EL (cell line): ENCODE results near the gene CPM.

Experiments used
- DNase-seq: peaks from one replicate; pipeline ENCODE4 v3.0.0-alpha.2; 2016

The CPM gene

DNA sequence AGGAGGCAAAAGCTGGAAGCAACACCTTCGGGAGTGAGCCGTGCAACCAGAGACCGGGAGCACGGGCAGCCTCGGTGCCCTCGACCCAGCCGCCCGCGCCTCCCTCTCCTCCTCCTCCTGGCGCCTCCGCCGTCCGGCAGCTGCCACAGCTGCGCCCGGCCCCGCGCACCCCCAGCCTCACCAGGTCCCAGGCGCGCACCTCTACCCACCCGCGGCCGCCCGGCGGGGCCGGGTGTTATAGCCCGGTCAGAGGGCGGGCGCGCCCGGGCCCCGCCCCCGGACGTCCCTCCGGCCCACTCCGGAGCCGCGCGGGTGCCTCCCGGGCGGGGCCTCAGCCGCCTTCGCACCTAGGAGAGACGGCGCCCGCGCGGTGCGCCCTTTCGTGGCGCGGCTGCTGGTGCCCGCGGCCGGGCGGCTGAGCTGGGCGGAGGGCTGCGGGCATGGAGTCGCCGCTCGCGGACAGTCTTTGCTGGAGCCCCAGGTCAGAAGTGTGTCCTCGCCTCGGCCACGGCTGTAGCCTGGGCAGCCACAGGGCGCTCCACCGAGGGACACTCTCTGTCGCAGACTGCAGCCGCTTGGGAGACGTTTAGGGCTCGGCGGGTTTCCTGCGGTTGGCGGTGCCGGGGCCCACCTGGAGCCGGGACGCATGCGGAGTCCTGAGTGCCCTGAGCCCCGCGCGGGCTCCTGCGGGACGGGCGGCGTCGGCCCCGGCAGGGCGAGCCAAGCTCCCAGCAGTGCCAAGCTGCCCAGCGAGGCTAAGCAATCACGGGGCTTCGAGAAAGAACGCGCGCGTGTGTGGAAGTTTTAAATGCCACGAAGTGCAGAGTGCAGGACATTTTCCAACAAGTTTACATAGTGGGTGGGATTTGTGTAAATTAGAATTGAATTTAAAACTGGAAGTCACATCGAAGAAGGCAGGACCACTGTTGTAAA lies at the start of gene CPM:
Gene CPM (minus strand): TSS at position 211 of the 933 bp plus-strand sequence. CDS start 334 bp downstream, outside the sequence.
- DNase-seq, result peak; percentile 66

DNA sequence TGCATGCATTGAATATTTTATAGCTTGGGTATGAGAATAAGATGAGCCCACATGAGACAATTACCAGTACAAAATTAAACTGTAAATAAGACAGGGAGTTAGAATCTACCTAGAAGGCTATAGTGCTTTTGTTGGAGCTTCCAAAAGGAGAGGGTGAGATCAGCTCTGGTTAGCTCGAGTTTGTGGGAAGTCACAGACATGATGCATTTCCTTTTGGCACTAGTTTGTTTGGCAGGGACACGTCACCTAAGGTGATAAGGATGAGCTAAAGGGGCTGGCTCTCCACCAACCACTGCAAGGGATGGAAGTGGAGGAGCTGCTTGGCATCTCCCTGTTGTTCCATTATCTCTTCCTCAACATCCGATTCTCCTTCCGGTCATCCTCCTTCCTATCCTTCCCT lies 48.5 kb upstream of the CPM start:
- DNase-seq, result peak; percentile 59

DNA sequence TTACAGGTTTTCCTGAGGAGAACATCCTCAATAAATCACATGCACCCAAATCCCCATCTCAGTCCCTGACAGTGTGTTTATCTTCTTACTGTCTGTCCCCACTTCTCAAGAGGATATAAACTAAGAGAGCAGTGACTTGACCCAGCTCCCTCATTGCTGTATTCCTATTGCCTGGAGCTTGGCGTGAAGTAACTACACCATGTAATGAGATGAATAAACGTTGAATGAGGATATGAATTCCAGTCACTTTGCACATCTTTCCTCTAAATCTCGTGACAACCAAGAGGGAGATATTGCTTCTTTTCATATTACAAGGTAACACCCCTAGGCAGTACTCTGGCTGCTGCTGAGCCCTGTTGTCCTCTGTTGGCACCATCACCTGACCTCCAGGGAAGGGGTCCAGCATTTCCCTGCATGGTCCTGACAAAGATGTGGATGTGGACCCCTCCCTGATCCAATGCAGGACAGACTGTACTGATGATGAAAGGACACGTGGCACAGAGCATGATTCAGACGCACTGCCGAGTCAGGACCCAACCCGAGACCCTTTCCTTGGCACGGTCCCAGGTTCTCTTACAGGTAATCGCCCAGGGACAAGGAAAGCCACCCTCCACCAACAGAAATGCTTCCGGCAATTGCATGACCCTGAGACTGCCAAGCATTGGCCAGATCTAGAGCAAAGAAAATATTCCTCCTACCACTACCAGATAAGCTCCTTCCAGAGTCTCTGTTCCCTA lies 47.7 kb upstream of the CPM start:
- DNase-seq, result no peak

DNA sequence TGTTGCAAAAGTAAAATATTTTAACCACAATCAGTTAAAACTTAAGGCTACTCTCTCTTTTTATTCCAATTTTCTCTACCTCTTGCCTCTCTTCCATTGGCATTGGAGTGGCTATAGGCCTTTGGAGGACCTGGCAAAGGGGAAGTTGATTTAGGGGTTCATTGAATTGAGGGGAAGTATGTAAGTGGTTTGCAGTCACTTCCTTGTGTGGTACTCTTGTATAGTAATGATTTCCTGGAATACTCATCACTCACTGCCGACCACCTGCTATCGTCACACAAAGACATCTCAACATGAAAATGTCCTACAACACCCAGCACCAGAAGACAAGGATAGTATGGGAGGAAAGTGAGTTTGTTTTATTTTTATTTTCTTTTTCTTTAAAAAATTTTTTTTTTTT lies 45.7 kb upstream of the CPM start:
- DNase-seq, result no peak

DNA sequence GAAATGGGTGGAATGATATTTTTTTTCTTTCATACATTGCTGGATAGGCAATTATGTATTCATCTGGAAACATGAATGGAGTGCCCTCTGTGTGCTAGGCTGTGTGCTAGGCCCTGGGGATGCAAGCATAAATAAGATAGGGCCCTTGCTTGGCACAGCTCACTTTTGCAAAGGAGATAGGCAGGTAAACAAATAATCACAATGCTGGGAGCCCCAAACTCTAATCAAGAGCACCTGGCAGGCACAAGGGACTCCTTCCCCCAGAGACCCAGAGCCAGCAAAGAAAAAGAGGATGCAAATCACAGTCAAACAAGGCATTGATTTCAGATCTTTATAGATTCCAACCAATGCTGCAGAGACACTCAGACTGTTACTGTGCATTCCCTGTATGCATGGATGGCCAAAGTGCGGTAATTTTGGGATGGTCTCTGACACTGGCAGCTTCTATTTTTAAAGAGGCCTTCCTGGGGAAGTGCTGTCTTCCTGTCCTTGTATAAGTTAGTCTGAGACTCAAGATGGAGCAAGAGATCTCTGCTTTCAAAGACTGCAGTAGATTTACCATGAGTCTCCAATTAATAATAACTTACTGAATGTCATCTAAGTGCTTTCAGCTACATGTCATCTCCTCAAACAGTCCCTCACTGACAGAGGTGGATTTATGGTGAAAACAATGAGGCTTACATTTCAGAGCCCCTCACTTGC lies 45.1 kb upstream of the CPM start:
- no peak for DNase-seq

DNA sequence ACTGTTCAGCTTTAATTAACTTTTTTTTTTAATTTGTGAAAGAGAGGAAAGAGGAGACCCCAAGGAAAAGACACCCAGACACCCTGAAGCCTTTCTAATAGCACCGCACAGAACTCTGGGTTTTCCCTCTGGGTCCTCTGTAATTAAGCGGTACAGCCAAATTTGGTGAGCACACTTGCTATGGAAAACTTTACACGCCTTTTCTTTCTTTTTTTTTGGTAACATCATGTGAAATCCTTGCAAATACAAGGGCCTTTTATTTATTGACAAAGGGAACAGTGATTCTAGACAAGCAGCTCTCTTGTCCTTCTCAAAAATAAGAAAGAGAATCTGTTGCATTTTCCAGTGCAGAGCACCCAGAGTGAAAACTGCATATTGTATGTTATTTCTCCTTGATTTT lies 44.4 kb upstream of the CPM start:
- no peak for DNase-seq

DNA sequence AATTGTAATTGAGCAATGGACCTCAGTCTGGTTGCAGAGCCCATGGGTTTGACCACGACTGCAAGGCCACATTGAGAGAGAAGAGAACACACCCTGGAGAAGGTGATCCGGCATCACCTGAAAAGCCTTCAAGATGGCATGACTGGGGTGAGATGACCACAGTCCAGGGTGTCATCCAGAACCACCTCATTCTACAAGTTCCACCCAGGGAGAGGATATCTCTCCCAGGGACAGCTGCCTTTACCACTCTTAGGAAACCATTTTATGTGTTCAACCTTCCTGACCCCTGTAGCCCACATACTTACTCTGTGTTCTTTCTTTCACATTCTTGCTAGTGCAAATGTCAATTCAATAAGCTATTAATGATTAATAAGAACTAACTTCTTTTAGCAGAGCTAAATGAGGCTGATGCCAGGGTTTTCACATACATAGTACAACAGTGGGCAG lies 43.4 kb upstream of the CPM start:
- no peak for DNase-seq

DNA sequence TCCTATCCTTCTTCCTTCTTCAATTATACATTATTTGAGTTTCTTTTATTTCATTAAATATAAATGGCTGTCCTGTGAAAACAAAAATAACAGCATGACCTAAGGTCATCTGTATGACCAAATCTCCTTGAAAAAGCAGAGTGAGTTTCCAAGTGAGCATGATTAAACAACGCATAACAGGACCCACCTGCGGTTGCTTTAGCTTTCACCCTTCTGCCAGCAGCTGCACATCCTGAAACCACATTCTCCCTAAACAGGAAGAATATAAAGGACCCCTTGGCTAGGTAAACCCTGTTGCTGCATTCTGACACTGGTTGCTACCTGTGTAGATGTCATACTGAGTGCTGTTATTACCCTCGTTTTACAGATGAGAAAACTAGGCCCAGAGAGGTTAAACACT lies 42.8 kb upstream of the CPM start:
- DNase-seq, result no peak

DNA sequence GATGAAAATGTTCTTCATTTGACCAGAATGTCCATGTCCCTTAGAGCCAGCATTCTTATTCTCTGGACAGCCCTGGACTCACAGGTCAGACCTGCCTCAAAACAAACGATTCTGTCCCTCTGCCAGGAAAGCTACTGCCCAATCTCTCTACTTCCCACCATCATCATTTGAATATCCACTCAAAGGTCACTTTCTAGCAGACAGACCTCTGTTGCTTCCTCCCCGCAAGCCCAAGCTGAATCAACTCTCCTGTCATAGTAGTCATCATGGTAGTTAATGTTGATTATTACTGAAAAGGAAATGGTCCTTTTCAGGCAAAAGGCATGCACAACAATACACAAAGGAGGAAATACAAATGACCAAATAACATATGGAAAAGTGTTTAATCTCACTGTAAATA lies 39.6 kb upstream of the CPM start:
- DNase-seq, result no peak

DNA sequence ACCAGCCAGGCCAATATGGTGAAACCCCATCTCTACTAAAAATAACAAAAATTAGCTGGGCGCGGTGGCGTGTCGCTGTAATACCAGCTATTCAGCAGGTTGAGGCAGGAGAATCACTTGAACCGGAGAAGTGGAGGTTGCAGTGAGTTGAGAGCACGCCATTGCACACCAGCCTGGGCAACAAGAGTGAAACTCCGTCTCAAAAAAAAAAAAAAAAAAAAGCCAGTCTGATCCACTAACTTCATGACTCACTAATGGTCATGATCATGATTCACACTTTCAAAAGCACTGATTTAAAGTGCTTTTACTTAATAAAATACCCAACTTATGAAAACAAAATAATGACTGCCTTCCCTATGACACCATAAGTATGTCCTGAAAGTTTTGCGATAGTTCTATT lies 38.4 kb upstream of the CPM start:
- peak; percentile 71 for DNase-seq

DNA sequence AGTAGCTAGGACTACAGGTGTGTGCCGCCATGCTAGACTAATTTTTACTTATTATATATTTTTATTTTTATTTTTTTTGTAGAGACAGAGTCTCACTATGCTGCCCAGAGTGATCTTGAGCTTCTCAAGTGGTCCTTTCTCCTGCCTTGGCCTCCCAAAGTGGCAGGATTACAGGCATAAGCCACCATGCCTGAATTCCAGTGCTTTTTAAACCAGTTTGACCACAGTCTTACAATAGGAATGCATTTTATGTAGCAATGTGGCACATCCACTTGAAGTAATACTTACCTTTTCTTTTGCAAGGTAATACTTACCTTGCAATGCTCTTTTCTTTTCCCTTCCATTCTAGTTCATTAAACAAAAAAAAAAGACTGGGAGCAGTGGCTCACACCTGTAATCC lies 38.0 kb upstream of the CPM start:
- DNase-seq, result no peak

DNA sequence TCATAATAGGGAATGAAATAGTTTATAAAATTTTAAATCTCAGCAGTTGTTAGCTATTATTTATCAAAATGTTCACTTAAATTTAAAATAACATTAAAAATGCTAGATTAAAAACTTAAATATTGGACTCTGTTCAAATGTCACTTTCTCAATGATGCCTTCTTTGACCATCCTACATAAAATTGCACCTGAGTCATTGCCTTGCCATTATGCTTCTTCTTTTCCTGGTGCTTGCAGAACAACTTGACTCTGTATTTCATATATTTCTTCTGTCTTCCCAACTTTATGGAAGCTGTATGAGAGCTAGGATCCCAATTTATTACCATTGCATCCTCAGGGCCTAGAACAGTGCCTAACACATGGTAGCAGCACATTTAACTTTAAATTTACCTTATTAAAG lies 37.3 kb upstream of the CPM start:
- no peak for DNase-seq

DNA sequence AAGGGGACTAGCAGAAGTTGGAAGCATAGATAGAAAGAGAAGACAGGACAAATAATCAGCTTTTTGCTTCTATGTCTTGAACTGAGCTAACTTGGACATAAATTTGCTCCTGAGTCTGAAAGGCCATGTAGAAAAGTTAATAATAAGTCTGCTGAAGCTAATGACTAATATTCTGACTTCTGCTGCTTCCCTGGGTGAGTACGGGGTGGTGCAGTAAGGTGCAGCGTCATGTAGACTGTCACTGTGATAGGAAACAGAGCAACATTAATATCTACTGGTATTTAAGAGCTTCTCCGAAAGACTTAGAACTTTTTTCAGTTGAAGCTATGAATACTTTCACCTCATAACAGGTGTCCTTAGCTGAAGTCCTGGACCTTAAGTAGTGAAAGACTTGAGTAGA lies 34.1 kb upstream of the CPM start:
- no peak for DNase-seq

DNA sequence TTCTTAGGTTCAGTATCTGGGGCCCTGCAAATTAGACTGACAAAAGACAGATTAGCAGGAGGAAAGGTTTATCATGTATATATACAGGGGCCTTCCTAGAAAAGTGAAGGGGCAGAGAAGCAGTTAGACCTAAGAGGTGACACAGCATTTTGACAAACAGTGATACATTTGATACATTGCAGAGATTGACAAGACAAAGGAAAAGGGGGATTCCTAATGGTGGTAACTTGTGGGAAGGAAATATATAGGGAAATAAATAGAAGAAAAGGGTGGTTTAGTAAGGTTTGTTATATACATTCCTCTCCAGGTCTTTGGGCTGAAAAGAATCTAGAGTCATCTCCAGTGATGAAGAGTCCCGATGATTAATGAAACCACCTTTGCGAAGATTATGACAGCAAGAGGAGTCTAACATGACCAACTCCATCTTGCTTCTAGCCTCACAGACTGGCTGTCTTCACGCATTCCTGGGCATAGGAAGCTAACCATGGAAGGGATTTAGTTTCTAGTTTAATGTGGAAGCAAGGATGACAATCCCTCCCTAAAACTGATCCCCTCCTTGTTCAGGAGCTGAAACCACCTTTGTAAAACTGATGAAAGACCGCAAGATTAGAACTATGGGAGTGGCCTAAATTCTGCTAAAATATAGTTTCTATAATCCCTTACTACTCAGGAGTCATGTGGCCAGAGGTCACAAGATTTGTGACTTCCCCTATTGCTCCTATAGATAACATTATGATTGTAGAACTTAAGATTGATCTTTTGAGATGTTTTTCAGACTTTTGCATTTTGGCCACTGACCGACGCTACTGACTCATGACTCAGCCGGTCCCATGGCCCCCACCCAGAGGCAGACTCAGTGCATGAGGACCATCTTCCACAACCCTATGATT lies 31.1 kb upstream of the CPM start:
- no peak for DNase-seq

DNA sequence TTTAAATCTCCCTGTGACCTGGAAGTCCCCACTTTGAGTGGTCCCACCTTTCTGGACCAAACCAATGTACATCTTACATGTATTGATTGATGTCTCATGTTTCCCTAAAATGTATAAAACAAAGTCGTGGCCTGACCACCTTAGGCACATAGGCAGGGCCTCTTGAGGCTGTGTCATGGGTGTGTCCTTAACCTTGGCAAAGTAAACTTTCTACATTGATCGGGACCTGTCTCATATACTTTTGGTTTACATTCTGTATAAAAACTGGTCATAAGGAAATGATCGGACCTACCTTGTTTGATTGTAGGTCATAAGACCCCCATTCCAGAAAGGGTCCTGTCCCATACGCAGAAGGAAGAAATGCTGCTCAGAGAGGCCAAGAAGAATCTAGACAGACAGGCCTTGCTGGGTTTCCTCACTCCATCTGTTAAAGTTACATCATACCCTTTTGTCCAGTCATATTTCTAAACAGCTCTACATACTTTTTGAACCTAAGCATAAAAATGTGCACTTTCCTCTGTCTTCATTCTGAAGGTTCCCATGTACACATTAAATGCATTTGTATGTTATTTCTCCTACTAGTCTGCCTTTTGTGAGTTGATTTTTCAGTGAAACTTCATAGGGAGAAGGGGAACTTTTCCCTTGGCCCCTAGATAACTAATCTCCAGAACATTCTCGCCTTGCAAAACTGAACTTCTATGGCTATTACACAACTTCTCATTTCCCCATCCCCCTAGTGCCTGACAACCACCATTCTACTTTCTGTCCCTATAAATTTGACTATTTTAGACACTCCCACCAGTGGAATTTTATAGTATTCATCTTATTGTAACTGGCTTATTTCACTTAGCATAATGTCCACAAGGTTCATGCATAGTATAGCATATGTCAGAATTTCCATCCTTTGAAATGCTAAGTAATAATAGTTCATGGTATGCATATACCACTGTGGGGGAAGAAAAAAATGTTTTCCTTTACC lies 30.2 kb upstream of the CPM start:
- no peak for DNase-seq

DNA sequence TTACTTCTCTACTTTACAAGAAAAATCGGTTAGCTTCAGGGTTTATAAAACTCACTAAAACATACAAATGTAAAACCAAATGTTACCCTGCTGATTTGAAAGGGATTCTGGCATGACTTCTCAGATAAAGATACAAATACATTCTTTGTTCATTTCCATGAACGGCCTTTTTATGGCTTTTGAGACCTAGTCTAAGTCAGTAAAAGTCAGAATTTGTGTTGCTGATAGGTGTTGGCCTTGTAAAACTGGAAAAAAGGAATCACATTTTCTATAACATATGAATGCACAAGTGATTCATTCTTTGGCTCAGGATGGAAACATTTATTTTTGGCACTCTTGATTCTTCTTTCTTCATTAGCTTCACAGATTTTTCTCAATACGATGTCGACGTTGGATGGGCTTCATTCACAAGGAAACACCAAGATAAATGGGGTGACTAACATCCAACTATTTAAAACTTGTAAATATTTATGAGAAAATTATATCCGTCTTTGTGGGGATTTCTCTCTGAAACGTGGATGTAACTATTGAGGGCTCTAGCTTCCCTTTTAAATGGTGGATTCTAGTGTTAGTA lies 27.0 kb upstream of the CPM start:
- DNase-seq, result no peak

DNA sequence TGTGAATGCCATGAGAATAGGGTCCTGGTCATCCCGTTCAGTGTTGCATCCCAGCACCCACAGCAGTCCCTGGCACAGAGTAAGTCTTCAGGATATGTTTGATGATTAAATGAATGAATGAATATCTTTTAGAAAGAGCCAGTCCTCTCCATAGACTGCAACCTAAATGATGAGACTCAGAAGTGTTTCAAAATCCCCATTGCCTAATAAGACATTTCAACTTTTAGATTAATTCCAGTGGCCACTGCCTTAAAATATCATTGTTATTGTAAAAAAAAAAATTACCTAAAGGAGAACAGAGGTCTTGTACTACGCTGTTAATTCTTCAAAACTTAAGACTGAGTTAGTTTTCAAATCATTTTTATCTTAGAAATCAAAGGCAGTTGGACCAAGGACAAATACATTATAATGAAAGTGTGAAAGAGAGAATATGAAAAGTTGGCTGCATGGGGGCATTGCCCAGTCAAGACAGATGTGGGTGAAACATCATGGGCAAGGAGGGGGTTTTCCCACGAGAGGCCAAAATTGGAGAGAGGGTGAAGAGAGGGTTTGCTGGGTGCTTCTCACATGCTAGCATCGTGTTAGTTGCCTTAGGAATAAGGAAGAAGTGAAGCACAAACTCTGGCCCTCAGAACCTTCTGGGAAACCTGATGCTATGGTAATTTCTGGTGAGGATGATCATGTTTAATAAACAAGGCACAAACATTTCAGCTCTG lies 26.3 kb upstream of the CPM start:
- DNase-seq, result no peak

DNA sequence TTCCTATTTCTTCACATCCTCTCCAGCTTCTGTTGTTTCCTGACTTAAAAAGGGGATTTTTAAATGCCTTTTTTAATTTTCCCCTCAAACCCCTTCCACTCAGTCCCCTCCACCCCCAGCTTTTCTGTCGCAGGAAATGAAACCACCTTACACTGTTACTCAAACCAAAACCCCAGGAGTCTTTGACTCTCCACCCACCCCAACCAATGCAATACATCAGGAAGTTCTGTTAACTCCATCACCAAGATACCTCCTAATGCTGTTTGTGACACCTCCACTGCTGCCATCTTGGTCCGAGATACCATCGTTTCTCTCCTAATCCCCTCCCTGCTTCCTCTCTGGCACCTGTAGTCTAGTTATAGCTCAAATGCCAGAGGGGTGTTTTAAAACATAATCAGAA lies 25.4 kb upstream of the CPM start:
- no peak for DNase-seq

DNA sequence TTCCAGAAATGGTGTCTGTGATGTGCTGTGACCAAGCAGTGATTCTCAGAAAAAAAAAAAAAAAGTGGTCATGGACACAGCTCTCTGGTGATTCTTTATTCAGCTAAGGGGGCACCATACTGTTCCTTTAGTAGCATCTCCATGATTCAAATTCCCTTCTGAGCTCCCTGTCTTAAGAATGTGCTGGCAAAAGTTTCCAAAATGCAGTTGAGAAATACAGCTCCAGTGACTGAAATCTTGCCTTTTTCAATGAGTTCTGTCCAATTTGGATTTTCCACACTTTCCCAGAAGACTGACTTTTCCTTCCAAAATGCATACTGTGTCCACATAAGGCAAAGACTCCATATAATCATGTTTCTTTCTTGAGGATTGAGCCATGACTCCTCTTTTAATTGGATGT lies 24.3 kb upstream of the CPM start:
- DNase-seq, result no peak

DNA sequence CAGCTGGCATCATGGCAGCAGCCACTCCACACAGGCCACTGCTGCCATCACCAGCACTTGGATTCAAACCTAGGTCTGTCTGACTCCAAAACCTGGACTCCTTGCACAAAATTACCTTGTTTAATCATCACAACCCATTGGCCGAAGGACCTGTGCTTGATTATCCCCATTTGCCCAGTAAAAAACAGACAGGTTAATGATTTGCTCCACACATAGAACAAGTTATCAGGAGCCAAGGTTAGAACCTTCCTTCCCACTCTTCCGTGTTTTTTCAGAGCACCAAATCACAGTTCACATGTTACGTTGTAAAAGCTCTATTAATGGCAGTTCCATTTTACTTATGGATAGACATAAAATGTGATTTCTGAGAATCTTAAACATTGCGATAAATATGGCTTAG lies 23.5 kb upstream of the CPM start:
- DNase-seq, result no peak
